GM12874 (cell line): ENCODE data around the gene BUB3.

Experiments
- TF ChIP-seq, protein P1 (sequence below): IDR thresholded peaks from 2 replicates; pipeline ENCODE4 v1.5.1; 2011; ENCODE audit warnings: low read depth, mild to moderate bottlenecking, control low read depth, low read length, moderate library complexity; ENCODE audit not compliant: insufficient read depth

The BUB3 gene

DNA sequence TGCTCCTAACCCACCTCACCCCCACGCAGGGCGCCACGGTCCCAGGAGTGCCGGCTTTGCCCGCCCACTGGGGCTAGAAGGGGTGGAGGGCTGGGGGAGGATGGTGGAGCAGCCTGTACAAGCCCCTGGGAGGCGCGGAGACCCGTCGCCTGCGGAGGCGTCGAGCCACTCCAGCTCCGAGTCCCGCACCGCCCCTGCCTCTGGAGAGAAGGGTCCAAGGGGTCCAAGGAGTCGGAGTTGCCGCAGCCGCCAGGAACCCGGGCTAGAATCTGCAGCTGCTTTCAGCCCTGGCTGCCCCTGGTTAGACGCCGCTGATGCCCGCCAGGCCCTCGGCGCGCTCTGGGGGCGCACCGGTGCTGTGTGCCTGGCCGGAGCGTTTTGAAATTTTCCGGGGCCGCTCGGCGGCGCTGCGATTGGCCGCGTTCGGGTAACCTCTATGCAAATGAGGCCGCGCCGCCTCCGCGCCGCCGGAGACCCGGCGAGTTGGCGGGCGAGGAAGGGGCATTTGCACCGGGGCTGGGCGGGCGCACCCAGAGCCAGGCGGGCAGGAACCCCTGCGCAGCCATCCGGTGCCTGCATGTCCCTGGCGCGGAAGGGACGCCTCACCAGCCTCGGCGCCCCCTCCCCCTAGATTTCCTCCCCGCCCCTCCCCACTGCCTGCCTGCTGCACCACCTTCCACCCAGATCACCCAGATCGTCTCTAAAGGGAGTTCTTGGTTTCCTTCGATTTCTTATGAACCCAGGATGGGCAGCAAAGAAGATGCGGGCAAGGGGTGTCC is 6.4 kb upstream of the BUB3 start, which contains the start of gene HMX2:
Gene HMX2, plus strand, starts transcription at position 502 of the 779 bp plus-strand sequence. Its CDS starts 243 bp downstream, at position 745.
- TF ChIP-seq, protein P1, sequence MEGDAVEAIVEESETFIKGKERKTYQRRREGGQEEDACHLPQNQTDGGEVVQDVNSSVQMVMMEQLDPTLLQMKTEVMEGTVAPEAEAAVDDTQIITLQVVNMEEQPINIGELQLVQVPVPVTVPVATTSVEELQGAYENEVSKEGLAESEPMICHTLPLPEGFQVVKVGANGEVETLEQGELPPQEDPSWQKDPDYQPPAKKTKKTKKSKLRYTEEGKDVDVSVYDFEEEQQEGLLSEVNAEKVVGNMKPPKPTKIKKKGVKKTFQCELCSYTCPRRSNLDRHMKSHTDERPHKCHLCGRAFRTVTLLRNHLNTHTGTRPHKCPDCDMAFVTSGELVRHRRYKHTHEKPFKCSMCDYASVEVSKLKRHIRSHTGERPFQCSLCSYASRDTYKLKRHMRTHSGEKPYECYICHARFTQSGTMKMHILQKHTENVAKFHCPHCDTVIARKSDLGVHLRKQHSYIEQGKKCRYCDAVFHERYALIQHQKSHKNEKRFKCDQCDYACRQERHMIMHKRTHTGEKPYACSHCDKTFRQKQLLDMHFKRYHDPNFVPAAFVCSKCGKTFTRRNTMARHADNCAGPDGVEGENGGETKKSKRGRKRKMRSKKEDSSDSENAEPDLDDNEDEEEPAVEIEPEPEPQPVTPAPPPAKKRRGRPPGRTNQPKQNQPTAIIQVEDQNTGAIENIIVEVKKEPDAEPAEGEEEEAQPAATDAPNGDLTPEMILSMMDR: no peak

GRCh38 chr10:123148414-123149161 is 5.6 kb upstream of the BUB3 start:
- TF ChIP-seq, protein P1: no peak

- TF ChIP-seq, protein P1: no peak
These were observed 5.0 kb upstream of the BUB3 start for GRCh38 chr10:123149162-123149567.

DNA sequence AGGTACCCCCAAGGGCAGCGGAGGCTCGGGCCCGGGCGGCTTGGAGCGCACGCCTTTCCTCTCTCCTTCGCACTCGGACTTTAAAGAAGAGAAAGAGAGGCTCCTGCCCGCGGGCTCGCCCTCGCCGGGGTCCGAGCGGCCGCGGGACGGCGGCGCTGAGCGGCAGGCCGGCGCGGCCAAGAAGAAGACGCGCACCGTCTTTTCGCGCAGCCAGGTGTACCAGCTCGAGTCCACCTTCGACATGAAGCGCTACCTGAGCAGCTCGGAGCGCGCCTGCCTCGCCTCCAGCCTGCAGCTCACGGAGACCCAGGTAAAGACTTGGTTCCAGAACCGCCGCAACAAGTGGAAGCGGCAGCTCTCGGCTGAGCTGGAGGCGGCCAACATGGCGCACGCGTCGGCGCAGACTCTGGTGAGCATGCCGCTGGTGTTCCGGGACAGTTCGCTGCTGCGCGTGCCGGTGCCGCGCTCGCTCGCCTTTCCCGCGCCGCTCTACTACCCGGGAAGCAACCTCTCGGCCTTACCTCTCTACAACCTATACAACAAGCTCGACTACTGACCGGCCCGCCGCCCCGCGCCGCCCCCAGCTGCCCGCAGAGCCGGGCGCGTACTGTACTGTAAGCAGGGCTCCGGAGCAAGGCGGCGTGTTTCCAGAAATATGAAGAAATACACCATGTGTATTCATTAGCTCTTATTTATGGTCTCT is 4.5 kb upstream of the BUB3 start:
- TF ChIP-seq, protein P1: no peak

GRCh38 chr10:123150271-123150985 is 3.8 kb upstream of the BUB3 start:
- TF ChIP-seq, protein P1: no peak

- TF ChIP-seq, protein P1: 0 out of 2 replicates have a peak, but pooled peaks have one; percentile 2
These were observed 3.0 kb upstream of the BUB3 start for GRCh38 chr10:123150986-123151736.
